CD4-positive, alpha-beta T cell treated with Interleukin-1 beta for 1 hour (primary cell): Measurements from ENCODE around the gene RETREG1.
"Not testable (repeated sequence)": the region's sequence is repeated elsewhere in the genome, so short reads cannot be mapped to it uniquely, and the experiment has no call there.

Source experiments
- DNase-seq, 2 donors: peaks; one replicate each; pipeline ENCODE4 v3.0.0-alpha.2; 2020 to 2022

RETREG1 gene

GRCh38 chr5:16550316-16550952, 66.4 kb downstream of the RETREG1 start:
- peak; percentile 10 to 11 for DNase-seq

- DNase-seq, result no peak
These were observed 67.1 kb downstream of the RETREG1 start for GRCh38 chr5:16549491-16550206.

GRCh38 chr5:16548812-16549211, 68.0 kb downstream of the RETREG1 start:
- no peak for DNase-seq

DNA sequence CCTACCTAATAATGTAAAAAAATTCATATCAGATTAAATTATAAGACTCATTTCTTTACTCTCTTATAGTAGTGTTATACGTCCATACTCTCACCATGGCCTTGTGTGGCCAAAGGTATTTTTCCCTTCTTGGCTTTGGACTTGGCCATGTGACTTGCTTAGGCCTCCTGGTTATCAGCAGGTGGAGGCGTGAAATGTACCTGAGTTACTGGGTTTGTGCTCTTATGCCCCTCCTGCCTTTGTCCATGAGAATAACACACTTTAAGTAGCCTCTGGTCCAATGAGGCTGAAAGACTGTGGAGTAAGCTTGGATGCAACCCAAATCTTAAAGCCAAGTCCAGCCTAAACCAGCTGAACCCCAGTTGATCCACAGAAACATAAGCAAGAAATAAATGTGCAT, 68.7 kb downstream of the RETREG1 start:
- DNase-seq, result no peak

GRCh38 chr5:16547200-16547842, 69.5 kb downstream of the RETREG1 start:
- DNase-seq, result no peak

DNA sequence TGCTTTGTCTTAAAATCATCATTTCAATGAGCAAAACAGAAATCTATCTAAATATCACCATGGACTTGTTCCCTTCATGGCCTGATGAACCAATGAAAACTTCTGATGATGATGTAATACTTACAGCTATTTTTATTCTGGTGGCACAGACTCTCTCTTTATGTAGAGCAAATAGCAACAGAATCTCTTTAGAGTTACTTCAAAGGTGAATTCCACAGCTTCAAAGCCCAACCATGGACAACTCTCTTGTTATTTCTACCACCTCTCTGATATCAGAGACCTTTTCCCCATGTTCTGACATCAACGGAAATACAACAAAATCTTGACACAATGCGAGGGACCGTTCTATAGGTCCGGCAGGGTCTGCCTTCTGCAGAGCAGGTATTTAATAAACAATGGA, 70.1 kb downstream of the RETREG1 start:
- no peak for DNase-seq

DNA sequence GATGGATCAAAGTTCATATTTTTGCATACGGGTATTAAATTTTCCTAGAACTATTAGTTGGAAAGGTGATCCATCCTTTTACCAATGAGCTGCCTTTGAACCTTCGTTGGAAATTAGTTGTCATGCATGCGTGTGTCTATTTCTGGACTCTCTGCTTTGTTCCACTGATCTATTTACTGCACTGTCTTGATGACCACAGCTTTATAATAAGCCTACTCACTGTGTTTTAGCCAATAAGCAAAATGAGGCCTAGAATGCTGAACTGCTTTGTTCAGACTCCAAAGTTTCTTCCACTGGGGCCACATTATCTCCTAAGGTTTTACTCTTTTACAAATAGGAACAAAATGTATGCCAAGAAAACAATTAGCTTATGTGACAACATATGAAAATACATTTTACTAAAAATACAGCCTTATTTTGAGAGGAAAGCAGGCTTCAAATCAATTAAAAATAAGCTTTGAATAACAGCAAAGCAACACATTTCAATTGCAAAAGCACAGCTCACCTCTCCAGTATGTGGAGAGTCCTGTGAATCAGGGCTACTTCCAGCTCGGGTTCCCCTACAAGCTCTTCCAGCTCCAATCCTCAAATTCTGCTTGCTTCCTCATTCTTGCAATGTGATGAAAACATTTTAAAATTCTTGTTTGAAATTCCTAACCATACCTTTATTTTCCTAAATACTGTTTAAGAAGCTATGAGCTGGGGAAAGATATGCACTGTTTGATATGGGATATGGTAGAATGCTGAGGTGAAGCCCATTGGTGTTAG, 72.0 kb downstream of the RETREG1 start:
- DNase-seq, result no peak

GRCh38 chr5:16543206-16543605, 73.6 kb downstream of the RETREG1 start:
- not testable (repeated sequence) for DNase-seq

- no peak for DNase-seq
These were observed 74.6 kb downstream of the RETREG1 start for GRCh38 chr5:16542236-16542635.

- not testable (repeated sequence) for DNase-seq
These were observed 75.2 kb downstream of the RETREG1 start for GRCh38 chr5:16541592-16541991.

DNA sequence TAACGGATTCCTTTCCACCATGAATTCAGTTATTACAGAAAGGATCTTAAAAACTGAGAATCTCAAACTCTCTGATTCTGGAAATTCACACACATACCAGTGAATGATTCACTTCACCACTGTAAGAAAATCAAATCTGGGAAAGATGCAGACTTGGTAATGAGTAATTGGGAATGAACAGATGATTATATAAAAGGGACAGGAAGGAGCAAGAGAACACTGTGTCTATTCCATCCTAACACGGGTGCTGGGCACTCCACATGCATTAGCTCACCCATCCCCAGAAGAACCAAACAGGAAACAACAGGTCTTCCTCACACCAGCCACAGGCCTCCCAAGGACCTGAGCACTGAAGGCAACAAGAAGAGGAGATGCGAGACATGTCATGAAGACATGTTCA, 76.4 kb downstream of the RETREG1 start:
- no peak for DNase-seq

DNA sequence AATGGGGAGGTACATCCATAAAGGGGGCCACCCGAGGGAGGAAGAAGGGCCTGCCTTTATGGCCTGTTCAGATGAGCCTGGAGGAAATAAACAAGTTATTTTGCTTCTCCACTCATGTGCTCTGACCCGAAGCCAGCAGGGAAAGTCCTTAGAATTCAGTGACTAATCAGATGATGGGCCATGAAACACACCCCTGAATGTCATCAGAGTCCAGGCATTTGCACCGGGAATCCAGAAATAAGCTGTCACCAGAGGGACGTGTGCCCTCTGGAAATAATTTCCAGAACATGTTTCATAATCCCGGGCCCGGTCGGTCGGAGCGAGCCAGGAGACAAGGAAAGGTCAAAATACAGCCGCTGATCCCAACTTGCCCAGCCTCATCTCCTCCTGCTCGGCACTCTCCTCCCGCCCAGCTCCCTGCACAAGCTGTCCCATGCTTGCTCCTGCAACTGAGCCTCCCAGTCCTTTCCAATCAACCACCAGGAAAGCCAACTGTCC, 77.6 kb downstream of the RETREG1 start:
- no peak for DNase-seq

DNA sequence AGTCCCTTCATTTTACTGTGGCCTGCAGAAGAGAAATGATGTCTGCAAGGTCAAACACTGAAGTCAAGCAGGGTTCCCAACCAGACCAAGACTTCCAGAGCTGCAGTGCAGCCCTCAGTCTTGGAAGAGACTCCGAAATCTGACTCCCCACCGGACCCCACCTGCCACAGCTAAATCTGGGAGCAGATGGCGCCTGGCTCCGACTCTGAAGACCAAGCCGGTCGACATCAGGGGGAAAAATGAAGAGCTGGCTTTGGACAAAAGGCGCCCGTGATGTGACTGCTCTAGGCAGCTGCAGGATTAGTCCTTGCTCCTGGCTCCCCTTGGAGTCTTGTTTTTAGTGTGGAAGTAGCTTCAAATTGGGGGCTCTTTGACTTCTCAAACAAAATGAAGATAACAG, 78.8 kb downstream of the RETREG1 start:
- no peak for DNase-seq

GRCh38 chr5:16536818-16537217, 80.0 kb downstream of the RETREG1 start:
- DNase-seq, result no peak

- no peak for DNase-seq
These were observed 80.6 kb downstream of the RETREG1 start for GRCh38 chr5:16536246-16536645.

DNA sequence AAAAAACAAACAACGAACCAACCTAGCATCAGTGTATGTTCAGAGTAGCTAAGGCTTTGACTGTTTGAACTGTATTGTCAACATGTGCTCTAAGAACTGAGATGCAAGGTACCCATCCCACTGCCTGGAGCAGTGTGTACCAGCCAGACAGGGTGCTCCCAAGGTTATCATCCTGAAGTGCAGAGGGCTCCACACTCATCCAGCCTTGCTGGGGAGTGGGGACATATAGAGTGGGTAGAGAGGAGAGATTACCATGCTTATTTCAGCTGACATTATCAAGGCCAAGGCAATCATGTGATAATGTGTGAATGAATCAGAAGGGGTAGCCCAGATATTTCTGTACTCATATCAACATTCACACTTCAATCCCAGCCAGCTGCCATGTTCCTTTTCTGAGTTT, 82.5 kb downstream of the RETREG1 start:
- no peak for DNase-seq

- DNase-seq, result no peak
These were observed 85.6 kb downstream of the RETREG1 start for GRCh38 chr5:16531063-16531648.

GRCh38 chr5:16529306-16529705, 87.5 kb downstream of the RETREG1 start:
- DNase-seq, result no peak

DNA sequence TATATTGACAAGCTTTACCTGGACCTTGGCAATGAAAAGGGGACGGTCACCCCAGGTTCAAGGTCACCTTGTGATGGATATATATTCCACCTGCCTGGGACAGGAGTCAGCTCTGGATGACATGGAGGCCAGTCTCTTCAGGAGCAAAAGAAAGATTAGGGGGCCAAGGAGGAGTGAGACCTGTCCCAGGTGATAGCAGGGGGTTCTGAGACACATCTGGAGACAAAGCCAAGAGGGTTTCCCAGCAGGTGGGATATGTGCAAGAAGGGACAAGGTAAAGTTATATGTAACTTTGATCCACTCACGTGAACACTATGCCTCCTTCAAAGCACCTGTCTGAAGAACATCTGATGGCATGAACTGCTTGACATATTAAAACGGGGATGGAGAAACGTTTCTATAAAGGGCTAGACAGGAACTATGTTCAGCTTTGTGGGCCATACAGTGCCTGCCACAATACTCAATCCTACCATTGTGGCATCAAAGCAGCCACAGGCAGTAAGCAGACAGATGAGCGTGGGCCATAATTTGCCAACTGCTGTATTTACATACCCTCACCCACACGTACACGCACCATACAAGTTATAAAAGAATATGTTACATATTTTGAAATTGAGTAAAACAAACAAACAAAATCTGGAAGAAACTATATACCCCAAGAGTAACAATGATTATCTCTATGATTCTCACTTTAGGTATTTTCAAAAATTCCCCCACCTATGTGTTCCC, 88.3 kb downstream of the RETREG1 start:
- DNase-seq, result no peak

DNA sequence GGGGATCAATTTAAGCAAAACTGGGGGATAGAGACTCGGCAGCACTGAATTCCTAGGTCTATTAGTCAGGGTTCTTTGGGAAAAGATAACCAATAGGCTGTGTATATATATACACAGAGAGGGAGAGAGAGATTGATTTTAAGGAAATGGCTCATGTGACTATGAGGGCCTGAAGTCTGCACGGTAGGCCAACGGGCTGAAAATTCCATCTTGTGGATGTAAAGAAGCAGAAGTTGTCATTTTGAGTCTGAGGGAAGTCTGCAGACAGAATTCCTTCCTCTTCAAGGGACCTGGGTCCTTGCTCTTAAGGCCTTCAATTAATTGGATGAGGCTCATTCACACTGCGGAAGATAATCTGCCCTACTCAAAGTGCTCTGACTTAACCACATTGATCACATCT, 91.1 kb downstream of the RETREG1 start:
- DNase-seq, result no peak

DNA sequence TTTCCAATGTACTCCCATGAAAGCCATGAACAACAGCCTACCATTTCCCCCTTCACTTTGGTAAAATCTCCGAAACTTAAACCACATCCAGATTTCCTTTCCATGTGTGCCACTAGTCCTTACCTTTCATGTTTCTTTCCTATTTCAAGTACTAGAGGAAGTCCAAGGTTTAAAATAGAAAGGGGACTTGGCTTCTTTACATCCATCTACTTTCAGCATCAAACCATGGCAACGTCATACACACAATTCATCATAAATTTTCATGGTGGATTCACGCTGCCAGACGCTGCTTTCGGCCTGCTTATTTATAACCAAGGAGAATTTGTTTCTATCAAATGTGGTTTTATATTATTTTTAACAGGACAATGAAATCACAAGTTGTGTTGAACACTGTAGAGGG, 92.5 kb downstream of the RETREG1 start:
- no peak for DNase-seq
